ENCODE data around the gene LMO2. TPM values are rescaled to one million over a fixed set of nuclear protein-coding genes. Genes with fewer than 3 reads are reported as not detected.

LMO2 gene
- total and polyA plus RNA-seq, 2 donors (not counting 1 experiment from before 2014, with no cell fraction given): 6.2 to 10.7 TPM

DNA sequence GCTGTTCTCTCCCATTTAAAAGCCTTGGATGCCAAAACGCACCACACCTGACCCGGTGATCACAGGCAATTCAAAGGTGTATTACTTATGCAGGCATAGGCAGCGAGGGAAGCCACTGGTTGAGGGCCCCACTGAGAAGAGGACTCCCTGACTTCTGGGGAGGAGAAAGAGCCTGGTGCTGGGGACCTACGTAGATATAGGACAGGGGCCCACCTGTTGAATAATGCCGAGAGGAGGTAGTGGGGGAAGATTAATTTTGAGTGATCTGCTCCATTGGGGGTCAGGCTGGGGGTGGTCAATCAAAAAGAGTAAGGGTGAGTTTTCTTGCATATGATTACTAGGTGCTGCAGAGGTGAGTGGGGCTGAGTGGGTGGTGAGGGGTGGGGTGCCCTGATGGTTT, 7.8 kb downstream of the LMO2 start:
- H3K79me2 ChIP-seq (ENCODE audit: control insufficient read depth, insufficient read depth, low read length): no peaks in the 10 kb centered on the region
- 100% methylated on average over 3 of the region's 5 CpGs for WGBS (ENCODE audit: insufficient coverage)
- H3K27ac ChIP-seq (ENCODE audit: low read length in 2 of 2): no peak overlapping the region
- TF ChIP-seq EZH2 (IDR thresholded peaks at IDR 0.05; ENCODE audit: borderline replicate concordance, insufficient read depth, low read depth, low read length, poor library complexity, severe bottlenecking): no peak
- TF ChIP-seq, protein P1, sequence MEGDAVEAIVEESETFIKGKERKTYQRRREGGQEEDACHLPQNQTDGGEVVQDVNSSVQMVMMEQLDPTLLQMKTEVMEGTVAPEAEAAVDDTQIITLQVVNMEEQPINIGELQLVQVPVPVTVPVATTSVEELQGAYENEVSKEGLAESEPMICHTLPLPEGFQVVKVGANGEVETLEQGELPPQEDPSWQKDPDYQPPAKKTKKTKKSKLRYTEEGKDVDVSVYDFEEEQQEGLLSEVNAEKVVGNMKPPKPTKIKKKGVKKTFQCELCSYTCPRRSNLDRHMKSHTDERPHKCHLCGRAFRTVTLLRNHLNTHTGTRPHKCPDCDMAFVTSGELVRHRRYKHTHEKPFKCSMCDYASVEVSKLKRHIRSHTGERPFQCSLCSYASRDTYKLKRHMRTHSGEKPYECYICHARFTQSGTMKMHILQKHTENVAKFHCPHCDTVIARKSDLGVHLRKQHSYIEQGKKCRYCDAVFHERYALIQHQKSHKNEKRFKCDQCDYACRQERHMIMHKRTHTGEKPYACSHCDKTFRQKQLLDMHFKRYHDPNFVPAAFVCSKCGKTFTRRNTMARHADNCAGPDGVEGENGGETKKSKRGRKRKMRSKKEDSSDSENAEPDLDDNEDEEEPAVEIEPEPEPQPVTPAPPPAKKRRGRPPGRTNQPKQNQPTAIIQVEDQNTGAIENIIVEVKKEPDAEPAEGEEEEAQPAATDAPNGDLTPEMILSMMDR (IDR thresholded peaks at IDR 0.05): no peak
- H3K4me3 ChIP-seq (ENCODE audit: control extremely low read depth in 1 of 5, extremely low read depth in 1 of 5, insufficient read depth in 1 of 5, low read depth in 2 of 5, low read length in 4 of 5): no peak overlapping the region
- H3K36me3 ChIP-seq (replicated peaks in 1 of 2; ENCODE audit: control extremely low read depth in 1 of 2, control insufficient read depth in 1 of 2, extremely low read depth in 1 of 2, insufficient read depth in 2 of 2, low read length in 1 of 2): no peaks in the 10 kb centered on the region
- POLR2A ChIA-PET: interaction anchor here (1.3 kb wide), 1 partner anchor 17 kb away, joined by 3 read pairs; no protein-coding TSS in a partner anchor
- Mint-ChIP-seq H3K27ac (no peak overlapping the region), H3K4me1 (peaks cover 11% of the 10 kb centered on the region), H3K4me3 (no peak overlapping the region), H3K27me3 (peaks cover 20% of the 10 kb centered on the region), H3K9me3 (ENCODE audit: insufficient read depth) (no peaks in the 10 kb centered on the region)
- no peak overlapping the region for H2AFZ ChIP-seq (ENCODE audit: insufficient read depth, low read depth, low read length, poor library complexity, severe bottlenecking)
- H4K20me1 ChIP-seq (ENCODE audit: control insufficient read depth, insufficient read depth, low read length, poor library complexity, severe bottlenecking): no peaks in the 10 kb centered on the region
- intact Hi-C loops (cut with micrococcal nuclease): no loop called here
- peaks cover 0 to 29% (median 7%) of the 10 kb centered on the region in 4 experiments for H3K27me3 ChIP-seq (replicated peaks in 1 of 4; ENCODE audit: control extremely low read depth in 1 of 4, control insufficient read depth in 3 of 4, insufficient read depth in 4 of 4, low read length in 3 of 4)
- no peak for DNase-seq
- no peaks in the 10 kb centered on the region for H3K4me1 ChIP-seq (ENCODE audit: control insufficient read depth in 2 of 2, insufficient read depth in 2 of 2, low read length in 2 of 2)
- CTCF ChIA-PET: no interaction called here
- no peaks in the 10 kb centered on the region for H3K9me3 ChIP-seq (ENCODE audit: control extremely low read depth in 1 of 3, control insufficient read depth in 2 of 3, insufficient read depth in 1 of 3, low read length in 2 of 3)
- H3K9ac ChIP-seq (ENCODE audit: low read length): no peak overlapping the region
- no peak overlapping the region for H3K4me2 ChIP-seq (replicated peaks; ENCODE audit: low read depth, low read length, poor library complexity, severe bottlenecking)
- ATAC-seq (ENCODE audit: low read depth): no peak

DNA sequence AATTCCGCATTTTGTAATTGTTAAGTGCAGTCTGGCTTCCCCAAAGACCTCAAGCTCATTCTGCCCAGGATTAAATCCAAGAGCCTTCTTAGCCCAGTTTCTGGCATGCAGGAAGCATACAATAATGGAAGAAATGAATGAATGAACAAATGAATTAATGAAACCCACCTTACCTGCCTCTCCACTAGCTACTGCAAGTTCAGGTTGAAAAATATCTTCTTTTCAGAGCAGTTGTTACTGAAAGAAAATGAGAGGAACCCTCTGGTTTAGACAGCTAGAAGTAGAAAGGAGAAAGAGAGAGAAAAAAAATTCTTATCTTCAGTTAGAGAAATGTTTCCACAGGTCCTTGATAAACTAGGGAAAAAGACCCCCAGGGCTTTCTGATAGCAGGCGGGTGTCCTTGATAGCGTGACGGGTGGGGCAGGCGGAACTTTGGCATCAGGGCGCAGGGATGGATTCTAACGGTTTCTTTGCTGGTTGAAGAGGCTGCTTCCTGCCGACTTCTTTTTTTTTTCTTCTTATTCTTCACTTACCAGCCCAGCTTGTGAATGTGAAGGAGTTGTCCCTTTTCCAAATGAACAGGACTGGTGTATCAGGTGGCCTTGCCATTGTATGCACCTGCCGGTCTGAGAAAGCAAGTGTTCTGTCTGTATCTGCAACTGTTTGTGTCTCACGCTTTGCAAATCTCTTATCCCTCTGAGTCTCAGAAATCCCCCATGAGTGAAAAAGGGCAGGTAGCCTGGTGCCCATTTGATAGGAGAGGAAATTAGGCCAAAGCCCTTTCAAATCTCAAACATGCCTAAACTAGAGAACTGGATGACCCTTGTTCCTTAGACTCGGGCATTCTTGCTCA, 10.0 kb downstream of the LMO2 start:
- H3K4me1 Mint-ChIP-seq: peaks cover 11% of the 10 kb centered on the region
- H3K9ac ChIP-seq (ENCODE audit: low read length): no peak overlapping the region
- ChIA-PET POLR2A (no interaction called here), CTCF (interaction anchor here (1.0 to 2.3 kb wide), 4 partner anchors 14 to 89 kb away, joined by 3 to 10 read pairs (median 4); no protein-coding TSS in a partner anchor)
- no peak for TF ChIP-seq EZH2 (IDR thresholded peaks at IDR 0.05; ENCODE audit: borderline replicate concordance, insufficient read depth, low read depth, low read length, poor library complexity, severe bottlenecking)
- TF ChIP-seq, protein P1 (IDR thresholded peaks at IDR 0.05): no peak
- 31% methylated on average over 3 of the region's 11 CpGs for WGBS (ENCODE audit: insufficient coverage)
- no peaks in the 10 kb centered on the region for H4K20me1 ChIP-seq (ENCODE audit: control insufficient read depth, insufficient read depth, low read length, poor library complexity, severe bottlenecking)
- H3K27me3 ChIP-seq (replicated peaks in 1 of 4; ENCODE audit: control extremely low read depth in 1 of 4, control insufficient read depth in 3 of 4, insufficient read depth in 4 of 4, low read length in 3 of 4): peaks cover 0 to 29% (median 7%) of the 10 kb centered on the region in 4 experiments
- intact Hi-C loops (cut with micrococcal nuclease): no loop called here
- no peak overlapping the region for H3K27ac Mint-ChIP-seq
- no peak overlapping the region for H3K4me3 Mint-ChIP-seq
- peaks cover 29% of the 10 kb centered on the region for H3K27me3 Mint-ChIP-seq
- H3K36me3 ChIP-seq (replicated peaks in 1 of 2; ENCODE audit: control extremely low read depth in 1 of 2, control insufficient read depth in 1 of 2, extremely low read depth in 1 of 2, insufficient read depth in 2 of 2, low read length in 1 of 2): no peaks in the 10 kb centered on the region
- no peaks in the 10 kb centered on the region for H3K9me3 ChIP-seq (ENCODE audit: control extremely low read depth in 1 of 3, control insufficient read depth in 2 of 3, insufficient read depth in 1 of 3, low read length in 2 of 3)
- DNase-seq (no peak), ATAC-seq (ENCODE audit: low read depth) (no peak)
- H3K4me1 ChIP-seq (ENCODE audit: control insufficient read depth in 2 of 2, insufficient read depth in 2 of 2, low read length in 2 of 2): no peaks in the 10 kb centered on the region
- H3K9me3 Mint-ChIP-seq (ENCODE audit: insufficient read depth): no peaks in the 10 kb centered on the region
- H3K27ac ChIP-seq (ENCODE audit: low read length in 2 of 2): no peak overlapping the region
- H3K4me2 ChIP-seq (replicated peaks; ENCODE audit: low read depth, low read length, poor library complexity, severe bottlenecking): no peak overlapping the region
- no peak overlapping the region for H2AFZ ChIP-seq (ENCODE audit: insufficient read depth, low read depth, low read length, poor library complexity, severe bottlenecking)
- no peaks in the 10 kb centered on the region for H3K79me2 ChIP-seq (ENCODE audit: control insufficient read depth, insufficient read depth, low read length)
- no peak overlapping the region for H3K4me3 ChIP-seq (ENCODE audit: control extremely low read depth in 1 of 5, extremely low read depth in 1 of 5, insufficient read depth in 1 of 5, low read depth in 2 of 5, low read length in 4 of 5)
